ENCODE measurements around the gene FBP2. TPM values are rescaled to one million over a fixed set of nuclear protein-coding genes. Genes with fewer than 3 reads are reported as not detected.
"Not testable (repeated sequence)": the region's sequence is repeated elsewhere in the genome, so short reads cannot be mapped to it uniquely, and the experiment has no call there.

FBP2 gene
- total and polyA plus RNA-seq, 2 of the 4 experiments (the other 2 are of a cell fraction): not detected

GRCh38 chr9:94566550-94566949 lies 27.1 kb downstream of the FBP2 start:
- CTCF ChIA-PET: no interaction called here
- no peak overlapping the region for H4K8ac ChIP-seq (ENCODE audit: low read depth in 2 of 2, low read length in 2 of 2)

GRCh38 chr9:94564279-94564678 lies 29.3 kb downstream of the FBP2 start:
- H3K79me1 ChIP-seq (ENCODE audit: low read depth in 1 of 2, low read length in 2 of 2); H2AFZ ChIP-seq (replicated peaks; ENCODE audit: low read length, poor library complexity); H3K9ac ChIP-seq (ENCODE audit: low read depth, low read length); H2AK5ac ChIP-seq (ENCODE audit: low read depth, low read length); DNase-seq; H3K4ac ChIP-seq (ENCODE audit: low read depth, low read length); H4K91ac ChIP-seq (ENCODE audit: insufficient read depth, low read depth, low read length); POLR2A ChIA-PET (ENCODE audit: unreplicated experiment); H3K18ac ChIP-seq (ENCODE audit: low read depth, low read length); H3K4me2 ChIP-seq (ENCODE audit: low read depth, low read length); CTCF ChIA-PET; H2BK5ac ChIP-seq (ENCODE audit: low read depth, low read length, poor library complexity, severe bottlenecking); H4K5ac ChIP-seq (ENCODE audit: low read depth, low read length); BruUV-seq (replicated peaks); H2BK15ac ChIP-seq (ENCODE audit: low read depth, low read length); in situ Hi-C loops (cut with MboI; ENCODE audit: low sequenced_read_pairs); H4K8ac ChIP-seq (ENCODE audit: low read depth in 2 of 2, low read length in 2 of 2); H3K14ac ChIP-seq (replicated peaks; ENCODE audit: low read depth, low read length); H3K9me1 ChIP-seq (ENCODE audit: insufficient read depth, low read length); H3K56ac ChIP-seq (ENCODE audit: extremely low read depth, insufficient read depth, low read length); H3K4me1 ChIP-seq (ENCODE audit: control insufficient read depth, insufficient read depth, low read length); H2AK9ac ChIP-seq (replicated peaks; ENCODE audit: low read depth, low read length, poor library complexity); H3K9me3 ChIP-seq (ENCODE audit: control insufficient read depth, insufficient read depth, low read length); H2BK20ac ChIP-seq (ENCODE audit: low read depth, low read length); dilution Hi-C loops (cut with HindIII; ENCODE audit: low sequenced_read_pairs, unreplicated experiment); H3K23ac ChIP-seq (ENCODE audit: low read depth, low read length); ATAC-seq (ENCODE audit: low read depth); H3K27ac ChIP-seq (ENCODE audit: insufficient read depth, low read length); H2BK120ac ChIP-seq (ENCODE audit: low read depth, low read length); H3K4me3 ChIP-seq (ENCODE audit: insufficient read depth, low read depth, low read length); H4K20me1 ChIP-seq (ENCODE audit: insufficient read depth, low read length); H3K27me3 ChIP-seq (ENCODE audit: control insufficient read depth, insufficient read depth, low read length); H3K36me3 ChIP-seq (ENCODE audit: control insufficient read depth, insufficient read depth, low read length): not testable (repeated sequence)
- WGBS, 2 experiments (ENCODE audit: extremely low coverage in 2 of 2, insufficient read length in 1 of 2): no CpG with 5 or more reads among the region's 3 CpGs
- intact Hi-C loops (cut with micrococcal nuclease): loop anchor here (10.0 kb wide), 1 partner anchor 59 kb away; no protein-coding TSS in a partner anchor

More at GRCh38 chr9:94566550-94566949, 27.1 kb downstream of the FBP2 start:
- no peak overlapping the region for H3K9ac ChIP-seq (ENCODE audit: low read depth, low read length)
- H3K23ac ChIP-seq (ENCODE audit: low read depth, low read length): no peak overlapping the region
- H2AFZ ChIP-seq (replicated peaks; ENCODE audit: low read length, poor library complexity): no peak overlapping the region
- no peak overlapping the region for H3K14ac ChIP-seq (replicated peaks; ENCODE audit: low read depth, low read length)
- H2BK5ac ChIP-seq (ENCODE audit: low read depth, low read length, poor library complexity, severe bottlenecking): no peak overlapping the region
- H3K4me3 ChIP-seq (ENCODE audit: insufficient read depth, low read depth, low read length): no peak overlapping the region
- H3K27me3 ChIP-seq (ENCODE audit: control insufficient read depth, insufficient read depth, low read length): peaks cover 2% of the 10 kb centered on the region
- no peak overlapping the region for H2BK120ac ChIP-seq (ENCODE audit: low read depth, low read length)
- H2AK9ac ChIP-seq (replicated peaks; ENCODE audit: low read depth, low read length, poor library complexity): no peak overlapping the region
- no peaks in the 10 kb centered on the region for H3K9me1 ChIP-seq (ENCODE audit: insufficient read depth, low read length)
- no peak overlapping the region for H3K18ac ChIP-seq (ENCODE audit: low read depth, low read length)
- intact Hi-C loops (cut with micrococcal nuclease) (loop anchor here (10.0 kb wide), 1 partner anchor 62 kb away; no protein-coding TSS in a partner anchor), dilution Hi-C loops (cut with HindIII; ENCODE audit: low sequenced_read_pairs, unreplicated experiment) (no loop called here), in situ Hi-C loops (cut with MboI; ENCODE audit: low sequenced_read_pairs) (no loop called here)
- H4K5ac ChIP-seq (ENCODE audit: low read depth, low read length): no peak overlapping the region
- H2BK20ac ChIP-seq (ENCODE audit: low read depth, low read length): no peak overlapping the region
- H3K79me1 ChIP-seq (ENCODE audit: low read depth in 1 of 2, low read length in 2 of 2): no peaks in the 10 kb centered on the region
- H2BK15ac ChIP-seq (ENCODE audit: low read depth, low read length): no peak overlapping the region
- H3K36me3 ChIP-seq (ENCODE audit: control insufficient read depth, insufficient read depth, low read length): no peaks in the 10 kb centered on the region
- no peaks in the 10 kb centered on the region for H4K20me1 ChIP-seq (ENCODE audit: insufficient read depth, low read length)
- no peak overlapping the region for H3K4me2 ChIP-seq (ENCODE audit: low read depth, low read length)
- no peak overlapping the region for H3K56ac ChIP-seq (ENCODE audit: extremely low read depth, insufficient read depth, low read length)
- H3K27ac ChIP-seq (ENCODE audit: insufficient read depth, low read length): no peak overlapping the region
- no TSS peak for BruUV-seq (replicated peaks)
- no peaks in the 10 kb centered on the region for H3K4me1 ChIP-seq (ENCODE audit: control insufficient read depth, insufficient read depth, low read length)
- no peak overlapping the region for H2AK5ac ChIP-seq (ENCODE audit: low read depth, low read length)
- DNase-seq (no peak), ATAC-seq (ENCODE audit: low read depth) (no peak)
- H3K9me3 ChIP-seq (ENCODE audit: control insufficient read depth, insufficient read depth, low read length): no peaks in the 10 kb centered on the region
- TF ChIP-seq NFE2L2 (IDR thresholded peaks at IDR 0.05; ENCODE audit: low read depth, low read length) (no peak), BHLHE40 (IDR thresholded peaks at IDR 0.05; ENCODE audit: low read depth, low read length) (no peak)
- H3K4ac ChIP-seq (ENCODE audit: low read depth, low read length): no peak overlapping the region
- no peak overlapping the region for H4K91ac ChIP-seq (ENCODE audit: insufficient read depth, low read depth, low read length)
- POLR2A ChIA-PET (ENCODE audit: unreplicated experiment): no interaction called here

All from IMR-90 (cell line).